A549 (cell line): Measurements from ENCODE around the gene PCDHGB7.

Source experiments
- BHLHE40 ChIP-seq: IDR thresholded peaks from 2 replicates; pipeline ENCODE4 v1.6.1; 2012; ENCODE audit warnings: low read depth, low read length, inconsistent platforms
- CHD2 ChIP-seq: fragments of 150-350 bp; IDR thresholded peaks from 2 replicates; pipeline ENCODE4 v1.6.1; 2014; ENCODE audit warnings: low read length; ENCODE audit not compliant: partially characterized antibody
- EP300 ChIP-seq, 2 experiments: fragments of >200 bp; sonication (Bioruptor Twin); formaldehyde crosslinking; IDR thresholded peaks; 2 replicates in 1 of 2; 3 replicates in 1 of 2; pipeline ENCODE4 v1.6.1; 2016 to 2017
- ESRRA ChIP-seq: fragments of 150-350 bp; IDR thresholded peaks from 2 replicates; pipeline ENCODE4 v1.6.1; 2014; ENCODE audit warnings: mild to moderate bottlenecking, low read length, borderline replicate concordance
- FOSL2 ChIP-seq, 2 experiments: fragments of 450-650 bp in 1 of 2; fragments of >200 bp in 1 of 2; sonication (Bioruptor Twin) in 1 of 2; formaldehyde crosslinking; IDR thresholded peaks; 2 replicates each; pipeline versions ENCODE4 v1.5.0 to v1.6.1; 2016 to 2020; ENCODE audit warnings: mild to moderate bottlenecking in 1 of 2, moderate library complexity in 1 of 2
- MYC ChIP-seq: IDR thresholded peaks from 2 replicates; pipeline ENCODE4 v1.6.1; 2012; ENCODE audit warnings: mild to moderate bottlenecking, inconsistent platforms, low read length, improper control_type of control experiment, borderline replicate concordance
- PHF8 ChIP-seq: fragments of 200-600 bp; sonication (generic); IDR thresholded peaks from 2 replicates; pipeline ENCODE4 v1.6.1; 2016; ENCODE audit warnings: low read depth, mild to moderate bottlenecking, antibody characterized with exemption, moderate library complexity, borderline replicate concordance
- POLR2A ChIP-seq: IDR thresholded peaks from 2 replicates; pipeline ENCODE4 v1.6.1; 2012; ENCODE audit warnings: mild to moderate bottlenecking, low read length
- RAD21 ChIP-seq, 2 experiments: fragments of >200 bp in 1 of 2; sonication (Bioruptor Twin) in 1 of 2; formaldehyde crosslinking in 1 of 2; IDR thresholded peaks in 1 of 2; conservative IDR thresholded peaks in 1 of 2; 2 replicates in 1 of 2; 3 replicates in 1 of 2; pipeline ENCODE4 v1.6.1; 2012 to 2018; ENCODE audit warnings: inconsistent platforms in 1 of 2
- SMC3 ChIP-seq: fragments of >200 bp; sonication (Bioruptor Twin); formaldehyde crosslinking; IDR thresholded peaks from 3 replicates; pipeline ENCODE4 v1.6.1; 2018; ENCODE audit warnings: inconsistent platforms
- ZFP36 ChIP-seq: fragments of 450-650 bp; IDR thresholded peaks from 2 replicates; pipeline ENCODE4 v1.6.1; 2014; ENCODE audit warnings: borderline replicate concordance; ENCODE audit not compliant: partially characterized antibody
- TF ChIP-seq, protein P1 (sequence below): fragments of >200 bp; sonication (Bioruptor Twin); formaldehyde crosslinking; IDR thresholded peaks from 3 replicates; pipeline ENCODE4 v1.5.1; 2016
- TF ChIP-seq, protein P2 (sequence below): fragments of 200-600 bp; sonication (generic); IDR thresholded peaks from 2 replicates; pipeline ENCODE4 v1.6.1; 2016; ENCODE audit warnings: antibody characterized with exemption, mild to moderate bottlenecking, moderate library complexity

DNA sequence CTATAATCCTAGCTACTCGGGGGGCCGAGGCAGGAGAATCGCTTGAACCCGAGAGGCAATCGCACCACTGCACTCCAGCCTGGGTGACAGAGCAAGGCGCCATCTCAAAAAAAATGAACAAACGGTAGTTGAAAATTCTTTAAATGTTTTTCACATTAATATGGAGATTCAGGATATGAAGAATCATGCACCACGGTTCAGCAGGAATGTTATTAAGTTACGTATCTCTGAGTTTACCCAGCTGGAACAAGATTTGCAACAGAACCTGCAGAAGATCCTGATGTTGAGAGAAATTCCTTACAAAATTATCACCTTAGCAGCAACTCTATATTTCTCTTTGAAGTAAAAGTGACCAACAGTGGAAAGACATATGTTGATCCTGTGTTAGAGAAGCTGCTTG, 22.9 kb downstream of the PCDHGB7 start:
- no peak for TF ChIP-seq ESRRA
- TF ChIP-seq, protein P1, sequence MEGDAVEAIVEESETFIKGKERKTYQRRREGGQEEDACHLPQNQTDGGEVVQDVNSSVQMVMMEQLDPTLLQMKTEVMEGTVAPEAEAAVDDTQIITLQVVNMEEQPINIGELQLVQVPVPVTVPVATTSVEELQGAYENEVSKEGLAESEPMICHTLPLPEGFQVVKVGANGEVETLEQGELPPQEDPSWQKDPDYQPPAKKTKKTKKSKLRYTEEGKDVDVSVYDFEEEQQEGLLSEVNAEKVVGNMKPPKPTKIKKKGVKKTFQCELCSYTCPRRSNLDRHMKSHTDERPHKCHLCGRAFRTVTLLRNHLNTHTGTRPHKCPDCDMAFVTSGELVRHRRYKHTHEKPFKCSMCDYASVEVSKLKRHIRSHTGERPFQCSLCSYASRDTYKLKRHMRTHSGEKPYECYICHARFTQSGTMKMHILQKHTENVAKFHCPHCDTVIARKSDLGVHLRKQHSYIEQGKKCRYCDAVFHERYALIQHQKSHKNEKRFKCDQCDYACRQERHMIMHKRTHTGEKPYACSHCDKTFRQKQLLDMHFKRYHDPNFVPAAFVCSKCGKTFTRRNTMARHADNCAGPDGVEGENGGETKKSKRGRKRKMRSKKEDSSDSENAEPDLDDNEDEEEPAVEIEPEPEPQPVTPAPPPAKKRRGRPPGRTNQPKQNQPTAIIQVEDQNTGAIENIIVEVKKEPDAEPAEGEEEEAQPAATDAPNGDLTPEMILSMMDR: no peak
- no peak for TF ChIP-seq ZFP36
- TF ChIP-seq POLR2A: no peak
- no peak for TF ChIP-seq PHF8
- no peak for TF ChIP-seq RAD21 (conservative IDR thresholded peaks at IDR 0.05 in 1 of 2, IDR thresholded peaks at IDR 0.05 in 1 of 2)
- no peak for TF ChIP-seq EP300 (IDR thresholded peaks at IDR 0.05)
- TF ChIP-seq BHLHE40: no peak
- no peak for TF ChIP-seq CHD2
- TF ChIP-seq, protein P2, sequence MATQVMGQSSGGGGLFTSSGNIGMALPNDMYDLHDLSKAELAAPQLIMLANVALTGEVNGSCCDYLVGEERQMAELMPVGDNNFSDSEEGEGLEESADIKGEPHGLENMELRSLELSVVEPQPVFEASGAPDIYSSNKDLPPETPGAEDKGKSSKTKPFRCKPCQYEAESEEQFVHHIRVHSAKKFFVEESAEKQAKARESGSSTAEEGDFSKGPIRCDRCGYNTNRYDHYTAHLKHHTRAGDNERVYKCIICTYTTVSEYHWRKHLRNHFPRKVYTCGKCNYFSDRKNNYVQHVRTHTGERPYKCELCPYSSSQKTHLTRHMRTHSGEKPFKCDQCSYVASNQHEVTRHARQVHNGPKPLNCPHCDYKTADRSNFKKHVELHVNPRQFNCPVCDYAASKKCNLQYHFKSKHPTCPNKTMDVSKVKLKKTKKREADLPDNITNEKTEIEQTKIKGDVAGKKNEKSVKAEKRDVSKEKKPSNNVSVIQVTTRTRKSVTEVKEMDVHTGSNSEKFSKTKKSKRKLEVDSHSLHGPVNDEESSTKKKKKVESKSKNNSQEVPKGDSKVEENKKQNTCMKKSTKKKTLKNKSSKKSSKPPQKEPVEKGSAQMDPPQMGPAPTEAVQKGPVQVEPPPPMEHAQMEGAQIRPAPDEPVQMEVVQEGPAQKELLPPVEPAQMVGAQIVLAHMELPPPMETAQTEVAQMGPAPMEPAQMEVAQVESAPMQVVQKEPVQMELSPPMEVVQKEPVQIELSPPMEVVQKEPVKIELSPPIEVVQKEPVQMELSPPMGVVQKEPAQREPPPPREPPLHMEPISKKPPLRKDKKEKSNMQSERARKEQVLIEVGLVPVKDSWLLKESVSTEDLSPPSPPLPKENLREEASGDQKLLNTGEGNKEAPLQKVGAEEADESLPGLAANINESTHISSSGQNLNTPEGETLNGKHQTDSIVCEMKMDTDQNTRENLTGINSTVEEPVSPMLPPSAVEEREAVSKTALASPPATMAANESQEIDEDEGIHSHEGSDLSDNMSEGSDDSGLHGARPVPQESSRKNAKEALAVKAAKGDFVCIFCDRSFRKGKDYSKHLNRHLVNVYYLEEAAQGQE: no peak
- no peak for TF ChIP-seq MYC
- no peak for TF ChIP-seq SMC3
- TF ChIP-seq FOSL2 (IDR thresholded peaks at IDR 0.05): no peak
- no peak for TF ChIP-seq FOSL2 (CRISPR knock-in tag; IDR thresholded peaks at IDR 0.05)
